ENCODE data around the gene ZNF638. TPM values are rescaled to one million over a fixed set of nuclear protein-coding genes. Genes with fewer than 3 reads are reported as not detected.
A peak's percentile ranks its signal among the peaks of the same experiment; 100 is the strongest.

Gene ZNF638
- total and polyA plus RNA-seq, 9 of the 15 experiments (the other 6 are each of a cell fraction or from before 2014, with no cell fraction given): 53.3 to 165 (median 98.8) TPM

- 0 out of 2 replicates have a peak, but pooled peaks have one; percentile 33 for TF ChIP-seq PHF21A (IDR thresholded peaks at IDR 0.05; ENCODE audit: borderline replicate concordance, low read depth)
- TF ChIP-seq KAT2B (IDR thresholded peaks at IDR 0.05; ENCODE audit: low read depth, low read length): no peak
- TF ChIP-seq TAF7 (tag; IDR thresholded peaks at IDR 0.05): peak; percentile 54
- 0 out of 2 replicates have a peak, but pooled peaks have one; percentile 2 for TF ChIP-seq CC2D1A (IDR thresholded peaks at IDR 0.05)
- TF ChIP-seq RNF219 (CRISPR knock-in tag; IDR thresholded peaks at IDR 0.05): no peak
- peak; percentile 77 for TF ChIP-seq NFRKB (IDR thresholded peaks at IDR 0.05; ENCODE audit: low read depth)
- peak; percentile 80 for TF ChIP-seq PML (IDR thresholded peaks at IDR 0.05; ENCODE audit: low read length)
- TF ChIP-seq KAT8 (IDR thresholded peaks at IDR 0.05; ENCODE audit: low read depth): peak; percentile 75
- peak; percentile 72; the same call in 1 of the 2 replicates for TF ChIP-seq NKRF (IDR thresholded peaks at IDR 0.05; ENCODE audit: borderline replicate concordance)
- no peak for TF ChIP-seq E2F4 (CRISPR knock-in tag; IDR thresholded peaks at IDR 0.05; ENCODE audit: low read depth)
- TF ChIP-seq DNMT1 (IDR thresholded peaks at IDR 0.05): no peak
- no peak for TF ChIP-seq ZNF311 (CRISPR knock-in tag; IDR thresholded peaks at IDR 0.05)
- no peak; the same call in 1 of the 2 replicates for TF ChIP-seq ELF2 (CRISPR knock-in tag; IDR thresholded peaks at IDR 0.05)
- no peak for TF ChIP-seq ILK (tag; IDR thresholded peaks at IDR 0.05; ENCODE audit: borderline replicate concordance, low read depth)
- peak; percentile 98 for TF ChIP-seq NRF1 (conservative IDR thresholded peaks at IDR 0.05 in 1 of 2, IDR thresholded peaks at IDR 0.05 in 1 of 2)
- no peak for TF ChIP-seq CHCHD3 (CRISPR knock-in tag; IDR thresholded peaks at IDR 0.05)
- TF ChIP-seq NFIC (IDR thresholded peaks at IDR 0.05): 0 out of 2 replicates have a peak, but pooled peaks have one; percentile 37
- TF ChIP-seq MAX (CRISPR knock-in tag; IDR thresholded peaks at IDR 0.05): no peak
- peak; percentile 87 for TF ChIP-seq RBFOX2 (IDR thresholded peaks at IDR 0.05; ENCODE audit: low read depth, low read length)
- TF ChIP-seq E2F8 (IDR thresholded peaks at IDR 0.05; ENCODE audit: low read depth, partially characterized antibody): no peak
These were observed at the start of gene ZNF638 (continued) for GRCh38 chr2:71331581-71332434.

Measured in K562 (cell line).